ENCODE data around the gene SKA1.
A peak's percentile ranks its signal among the peaks of the same experiment; 100 is the strongest.

The SKA1 gene

DNA sequence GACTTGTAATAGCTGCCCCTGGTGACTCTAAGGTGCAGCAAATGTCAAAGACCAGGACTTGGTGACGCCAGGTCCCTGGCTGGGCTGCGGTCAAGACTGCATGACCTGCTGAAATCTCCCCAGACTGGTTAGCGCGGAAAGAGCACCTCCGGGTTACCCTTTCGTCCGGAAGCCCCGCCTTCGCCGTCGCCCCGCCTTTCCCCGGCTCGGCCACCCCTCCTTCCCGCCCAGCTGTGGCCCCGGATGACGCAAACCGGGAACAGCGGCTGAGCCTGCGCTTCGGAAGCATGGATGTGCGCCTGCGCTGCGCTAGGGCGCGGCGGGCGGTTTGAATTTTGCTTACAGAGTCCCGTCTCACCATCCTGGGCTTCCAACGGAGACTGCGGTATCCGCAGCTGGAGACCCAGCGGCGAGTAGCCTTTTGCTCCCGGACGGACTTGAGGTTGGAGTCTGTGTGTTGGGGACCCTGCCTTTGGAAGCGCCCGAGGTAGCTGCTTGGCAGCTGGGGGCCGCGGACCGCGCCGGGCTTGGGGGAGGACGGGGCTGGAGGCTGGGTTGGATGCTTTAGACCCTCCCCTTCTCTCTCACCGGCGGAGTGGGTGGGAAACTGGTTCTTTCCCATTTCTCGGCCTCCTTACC lies at the start of gene SKA1:
TSS of gene SKA1 (plus strand) at position 294 of the 639 bp plus-strand sequence. CDS start 785 bp downstream, outside the sequence.
- H3K9ac ChIP-seq (ENCODE audit: low read depth, low read length): peak within 1 kb of the TSS; percentile 87
- H3K27me3 ChIP-seq (ENCODE audit: insufficient read depth, low read length): no peaks in the 10 kb centered on the region
- H3K4me1 ChIP-seq (ENCODE audit: insufficient read depth, low read length): peaks cover 7% of the 10 kb centered on the region; the same call in 1 of the 2 replicates
- H3K27ac ChIP-seq (ENCODE audit: low read length): peak within 1 kb of the TSS; percentile 30
- peaks cover 3% of the 10 kb centered on the region for H3K9me3 ChIP-seq (ENCODE audit: insufficient read depth, low read depth, low read length)
- peak within 1 kb of the TSS; percentile 87 for H3K4me3 ChIP-seq (ENCODE audit: low read length)
- peaks cover 25% of the 10 kb centered on the region; the same call in 1 of the 2 replicates for H3K36me3 ChIP-seq (ENCODE audit: insufficient read depth, low read depth, low read length)

DNA sequence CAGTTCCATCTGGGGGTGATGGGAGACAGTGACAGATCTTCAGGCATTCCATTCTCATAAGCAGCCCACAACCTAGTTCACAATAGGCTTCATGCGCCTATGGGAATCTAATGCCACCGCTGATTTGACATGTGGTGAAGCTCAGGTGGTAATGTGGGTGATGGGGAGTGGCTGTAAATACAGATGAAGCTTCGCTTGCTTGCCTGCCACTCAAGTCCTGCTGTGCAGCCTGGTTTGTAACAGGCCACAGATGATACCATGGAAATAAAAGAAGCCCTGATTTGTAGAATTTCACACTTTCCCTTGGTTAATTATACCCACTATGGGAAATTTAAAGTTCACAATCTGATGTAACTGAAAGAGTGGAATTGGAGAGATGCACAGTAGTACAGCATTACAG lies 46.9 kb upstream of the SKA1 start:
- no peak overlapping the region for H3K27ac ChIP-seq (ENCODE audit: low read length)
- no peaks in the 10 kb centered on the region for H3K4me1 ChIP-seq (ENCODE audit: insufficient read depth, low read length)
- no peak overlapping the region for H3K4me3 ChIP-seq (ENCODE audit: low read length)
- no peak overlapping the region for H3K9ac ChIP-seq (ENCODE audit: low read depth, low read length)
- H3K36me3 ChIP-seq (ENCODE audit: insufficient read depth, low read depth, low read length): no peaks in the 10 kb centered on the region
- no peaks in the 10 kb centered on the region for H3K27me3 ChIP-seq (ENCODE audit: insufficient read depth, low read length)
- peaks cover 6% of the 10 kb centered on the region; the same call in 1 of the 2 replicates for H3K9me3 ChIP-seq (ENCODE audit: insufficient read depth, low read depth, low read length)

- Histone ChIP-seq H3K27ac (ENCODE audit: low read length) (no peak overlapping the region), H3K27me3 (ENCODE audit: insufficient read depth, low read length) (no peaks in the 10 kb centered on the region), H3K9me3 (ENCODE audit: insufficient read depth, low read depth, low read length) (peaks cover 6% of the 10 kb centered on the region; the same call in 1 of the 2 replicates), H3K4me3 (ENCODE audit: low read length) (no peak overlapping the region), H3K36me3 (ENCODE audit: insufficient read depth, low read depth, low read length) (no peaks in the 10 kb centered on the region), H3K4me1 (ENCODE audit: insufficient read depth, low read length) (no peaks in the 10 kb centered on the region), H3K9ac (ENCODE audit: low read depth, low read length) (no peak overlapping the region)
Measured at GRCh38 chr18:50330176-50330575, 44.7 kb upstream of the SKA1 start.

- no peaks in the 10 kb centered on the region for H3K4me1 ChIP-seq (ENCODE audit: insufficient read depth, low read length)
- no peak overlapping the region for H3K27ac ChIP-seq (ENCODE audit: low read length)
- no peak overlapping the region for H3K4me3 ChIP-seq (ENCODE audit: low read length)
- no peak overlapping the region for H3K9ac ChIP-seq (ENCODE audit: low read depth, low read length)
- H3K27me3 ChIP-seq (ENCODE audit: insufficient read depth, low read length): no peaks in the 10 kb centered on the region
- peaks cover 6% of the 10 kb centered on the region; the same call in 1 of the 2 replicates for H3K9me3 ChIP-seq (ENCODE audit: insufficient read depth, low read depth, low read length)
- no peaks in the 10 kb centered on the region for H3K36me3 ChIP-seq (ENCODE audit: insufficient read depth, low read depth, low read length)
Measured at GRCh38 chr18:50331691-50332090, 43.2 kb upstream of the SKA1 start.

DNA sequence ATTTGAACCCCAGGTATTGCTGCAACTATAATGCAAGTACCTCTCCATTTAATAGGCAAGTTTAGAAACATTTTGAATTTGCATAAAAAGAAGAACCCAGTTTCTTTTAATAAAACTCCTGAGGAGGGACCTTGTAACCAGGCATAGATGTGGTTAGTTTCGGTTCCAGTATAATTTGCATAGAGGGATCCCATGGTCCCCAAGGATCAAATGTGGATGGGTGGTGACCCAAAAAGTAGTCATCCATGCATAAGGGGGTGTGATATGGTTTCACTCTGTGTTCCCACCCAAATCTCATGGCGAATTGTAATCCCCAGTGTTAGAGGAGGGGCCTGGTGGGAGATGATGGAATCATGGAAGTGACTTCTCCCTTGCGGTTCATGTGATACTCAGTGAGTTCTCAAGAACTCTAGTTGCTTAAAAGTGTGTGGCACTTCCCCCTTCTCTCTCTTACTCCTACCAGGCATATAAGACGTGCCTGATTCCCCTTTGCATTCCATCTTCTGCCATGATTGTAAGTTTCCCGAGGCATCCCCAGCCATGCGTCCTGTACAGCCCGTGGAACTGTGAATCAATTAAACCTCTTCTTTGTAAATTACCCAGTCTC lies 40.2 kb upstream of the SKA1 start:
- Histone ChIP-seq H3K4me3 (ENCODE audit: low read length) (no peak overlapping the region), H3K9ac (ENCODE audit: low read depth, low read length) (no peak overlapping the region), H3K27ac (ENCODE audit: low read length) (no peak overlapping the region), H3K4me1 (ENCODE audit: insufficient read depth, low read length) (no peaks in the 10 kb centered on the region), H3K9me3 (ENCODE audit: insufficient read depth, low read depth, low read length) (peaks cover 6% of the 10 kb centered on the region; the same call in 1 of the 2 replicates), H3K36me3 (ENCODE audit: insufficient read depth, low read depth, low read length) (no peaks in the 10 kb centered on the region), H3K27me3 (ENCODE audit: insufficient read depth, low read length) (no peaks in the 10 kb centered on the region)

DNA sequence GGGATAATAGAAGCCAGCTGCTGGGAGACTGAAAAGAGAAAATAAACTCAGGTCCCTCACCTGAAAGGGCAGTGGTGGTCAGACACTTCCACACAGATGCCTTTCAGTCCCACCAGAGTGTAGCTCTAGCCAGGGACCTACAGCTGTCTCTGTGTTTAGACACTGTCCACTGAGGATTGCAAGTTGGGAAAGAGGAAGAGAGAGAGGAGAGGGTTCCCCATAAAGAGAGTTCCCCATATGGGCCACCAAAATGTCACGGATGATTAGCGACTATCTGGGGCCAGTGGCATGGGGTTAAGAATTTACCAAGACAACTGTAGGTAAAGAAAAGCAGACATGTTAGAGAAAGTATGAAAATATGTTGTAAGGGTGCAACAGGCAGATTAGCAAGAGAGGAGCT lies 36.7 kb upstream of the SKA1 start:
- no peak overlapping the region for H3K9ac ChIP-seq (ENCODE audit: low read depth, low read length)
- H3K27ac ChIP-seq (ENCODE audit: low read length): no peak overlapping the region
- no peaks in the 10 kb centered on the region for H3K9me3 ChIP-seq (ENCODE audit: insufficient read depth, low read depth, low read length)
- no peaks in the 10 kb centered on the region for H3K36me3 ChIP-seq (ENCODE audit: insufficient read depth, low read depth, low read length)
- no peaks in the 10 kb centered on the region for H3K4me1 ChIP-seq (ENCODE audit: insufficient read depth, low read length)
- no peak overlapping the region for H3K4me3 ChIP-seq (ENCODE audit: low read length)
- no peaks in the 10 kb centered on the region for H3K27me3 ChIP-seq (ENCODE audit: insufficient read depth, low read length)

- H3K9me3 ChIP-seq (ENCODE audit: insufficient read depth, low read depth, low read length): no peaks in the 10 kb centered on the region
- no peak overlapping the region for H3K4me3 ChIP-seq (ENCODE audit: low read length)
- no peak overlapping the region for H3K27ac ChIP-seq (ENCODE audit: low read length)
- no peaks in the 10 kb centered on the region for H3K27me3 ChIP-seq (ENCODE audit: insufficient read depth, low read length)
- H3K9ac ChIP-seq (ENCODE audit: low read depth, low read length): no peak overlapping the region
- H3K4me1 ChIP-seq (ENCODE audit: insufficient read depth, low read length): no peaks in the 10 kb centered on the region
- H3K36me3 ChIP-seq (ENCODE audit: insufficient read depth, low read depth, low read length): no peaks in the 10 kb centered on the region
Measured at GRCh38 chr18:50338715-50339114, 36.1 kb upstream of the SKA1 start.

DNA sequence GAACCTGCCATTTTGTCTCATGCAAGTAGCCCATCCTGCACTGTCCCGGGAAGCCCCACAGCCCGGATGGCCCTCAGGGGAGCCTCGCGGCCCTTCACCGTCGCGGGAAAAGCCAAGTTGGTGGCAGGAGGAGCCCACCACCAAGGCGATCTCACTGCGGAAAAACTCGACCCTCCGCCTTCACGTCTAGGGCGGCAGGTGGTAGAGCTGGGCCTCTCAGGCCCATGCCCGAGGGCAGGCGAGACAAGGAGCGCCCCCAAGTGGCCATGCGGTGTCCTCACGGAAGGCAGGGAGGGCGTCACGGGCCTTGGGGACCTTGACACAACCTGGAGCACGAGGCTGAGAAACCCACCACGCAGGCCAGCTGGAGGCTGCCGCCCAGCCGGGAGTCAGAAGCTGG lies 34.8 kb upstream of the SKA1 start:
- Histone ChIP-seq H3K36me3 (ENCODE audit: insufficient read depth, low read depth, low read length) (no peaks in the 10 kb centered on the region), H3K9ac (ENCODE audit: low read depth, low read length) (no peak overlapping the region), H3K4me3 (ENCODE audit: low read length) (no peak overlapping the region), H3K9me3 (ENCODE audit: insufficient read depth, low read depth, low read length) (no peaks in the 10 kb centered on the region), H3K27me3 (ENCODE audit: insufficient read depth, low read length) (no peaks in the 10 kb centered on the region), H3K27ac (ENCODE audit: low read length) (no peak overlapping the region), H3K4me1 (ENCODE audit: insufficient read depth, low read length) (no peaks in the 10 kb centered on the region)

- H3K27ac ChIP-seq (ENCODE audit: low read length): no peak overlapping the region
- H3K9me3 ChIP-seq (ENCODE audit: insufficient read depth, low read depth, low read length): no peaks in the 10 kb centered on the region
- H3K4me3 ChIP-seq (ENCODE audit: low read length): no peak overlapping the region
- H3K36me3 ChIP-seq (ENCODE audit: insufficient read depth, low read depth, low read length): no peaks in the 10 kb centered on the region
- H3K27me3 ChIP-seq (ENCODE audit: insufficient read depth, low read length): no peaks in the 10 kb centered on the region
- H3K4me1 ChIP-seq (ENCODE audit: insufficient read depth, low read length): no peaks in the 10 kb centered on the region
- no peak overlapping the region for H3K9ac ChIP-seq (ENCODE audit: low read depth, low read length)
Measured at GRCh38 chr18:50341443-50341842, 33.4 kb upstream of the SKA1 start.

GRCh38 chr18:50350699-50351098 lies 24.1 kb upstream of the SKA1 start:
- Histone ChIP-seq H3K27me3 (ENCODE audit: insufficient read depth, low read length) (no peaks in the 10 kb centered on the region), H3K27ac (ENCODE audit: low read length) (no peak overlapping the region), H3K36me3 (ENCODE audit: insufficient read depth, low read depth, low read length) (no peaks in the 10 kb centered on the region), H3K9ac (ENCODE audit: low read depth, low read length) (no peak overlapping the region), H3K4me3 (ENCODE audit: low read length) (no peak overlapping the region), H3K9me3 (ENCODE audit: insufficient read depth, low read depth, low read length) (no peaks in the 10 kb centered on the region), H3K4me1 (ENCODE audit: insufficient read depth, low read length) (no peaks in the 10 kb centered on the region)

GRCh38 chr18:50356036-50356945 lies 18.6 kb upstream of the SKA1 start:
- Histone ChIP-seq H3K36me3 (ENCODE audit: insufficient read depth, low read depth, low read length) (no peaks in the 10 kb centered on the region), H3K9ac (ENCODE audit: low read depth, low read length) (no peak overlapping the region), H3K4me3 (ENCODE audit: low read length) (no peak overlapping the region), H3K27ac (ENCODE audit: low read length) (no peak overlapping the region), H3K27me3 (ENCODE audit: insufficient read depth, low read length) (no peaks in the 10 kb centered on the region), H3K9me3 (ENCODE audit: insufficient read depth, low read depth, low read length) (no peaks in the 10 kb centered on the region), H3K4me1 (ENCODE audit: insufficient read depth, low read length) (no peaks in the 10 kb centered on the region)
